ENCODE results near the gene NECAB3. TPM values are rescaled to one million over a fixed set of nuclear protein-coding genes. Genes with fewer than 3 reads are reported as not detected.

The NECAB3 gene
- total and polyA plus RNA-seq, 2 of the 4 experiments (the other 2 are of a cell fraction): 8.6 to 28.4 TPM

- Histone ChIP-seq H3K36me3 (ENCODE audit: control insufficient read depth, insufficient read depth, low read length) (peaks cover 37% of the 10 kb centered on the region), H3K4me3 (ENCODE audit: insufficient read depth, low read depth, low read length) (no peak overlapping the region), H3K23ac (ENCODE audit: low read depth, low read length) (no peak overlapping the region), H3K9me1 (ENCODE audit: insufficient read depth, low read length) (peaks cover 13% of the 10 kb centered on the region; the same call in 1 of the 2 replicates), H3K79me1 (ENCODE audit: low read depth in 1 of 2, low read length in 2 of 2) (no peaks in the 10 kb centered on the region; a peak in 1 of 4 replicates), H3K14ac (replicated peaks; ENCODE audit: low read depth, low read length) (no peak overlapping the region), H3K4ac (ENCODE audit: low read depth, low read length) (no peak overlapping the region), H4K91ac (ENCODE audit: insufficient read depth, low read depth, low read length) (no peak overlapping the region), H3K4me2 (ENCODE audit: low read depth, low read length) (no peak overlapping the region), H2BK5ac (ENCODE audit: low read depth, low read length, poor library complexity, severe bottlenecking) (no peak overlapping the region), H2BK15ac (ENCODE audit: low read depth, low read length) (no peak overlapping the region), H2AK5ac (ENCODE audit: low read depth, low read length) (no peak overlapping the region), H3K4me1 (ENCODE audit: control insufficient read depth, insufficient read depth, low read length) (0 out of 2 replicates have a peak, but pooled peaks cover 2% of the 10 kb centered on the region), H4K5ac (ENCODE audit: low read depth, low read length) (no peak overlapping the region), H3K18ac (ENCODE audit: low read depth, low read length) (no peak overlapping the region), H2BK20ac (ENCODE audit: low read depth, low read length) (no peak overlapping the region), H2BK120ac (ENCODE audit: low read depth, low read length) (no peak overlapping the region), H3K9me3 (ENCODE audit: control insufficient read depth, insufficient read depth, low read length) (no peaks in the 10 kb centered on the region), H4K20me1 (ENCODE audit: insufficient read depth, low read length) (peaks cover 9% of the 10 kb centered on the region; the same call in 1 of the 2 replicates), H3K9ac (ENCODE audit: low read depth, low read length) (no peak overlapping the region), H2AFZ (replicated peaks; ENCODE audit: low read length, poor library complexity) (no peak overlapping the region), H3K56ac (ENCODE audit: extremely low read depth, insufficient read depth, low read length) (no peak overlapping the region), H3K27ac (ENCODE audit: insufficient read depth, low read length) (no peak overlapping the region), H2AK9ac (replicated peaks; ENCODE audit: low read depth, low read length, poor library complexity) (no peak overlapping the region), H3K27me3 (ENCODE audit: control insufficient read depth, insufficient read depth, low read length) (no peaks in the 10 kb centered on the region), H4K8ac (ENCODE audit: low read depth in 2 of 2, low read length in 2 of 2) (no peak overlapping the region)
- WGBS, 2 experiments (ENCODE audit: extremely low coverage in 2 of 2, insufficient read length in 1 of 2): 95% methylated on average over 10 of the region's 28 CpGs; no CpG with 5 or more reads in 1 of the 2 experiments
- dilution Hi-C loops (cut with HindIII; ENCODE audit: low sequenced_read_pairs, unreplicated experiment) (no loop called here), intact Hi-C loops (cut with micrococcal nuclease) (no loop called here), in situ Hi-C loops (cut with MboI; ENCODE audit: low sequenced_read_pairs) (no loop called here)
- ChIA-PET POLR2A (ENCODE audit: unreplicated experiment) (no interaction called here), CTCF (no interaction called here)
- no peak for ATAC-seq (ENCODE audit: low read depth)
- BruUV-seq (replicated peaks): no TSS peak
- DNase-seq: no peak
- TF ChIP-seq MAFK (IDR thresholded peaks at IDR 0.05; ENCODE audit: low read depth, low read length) (no peak), SMC3 (IDR thresholded peaks at IDR 0.05; ENCODE audit: low read depth, low read length) (no peak), RFX5 (IDR thresholded peaks at IDR 0.05; ENCODE audit: low read depth, low read length) (no peak), POLR2A (IDR thresholded peaks at IDR 0.05; ENCODE audit: low read depth, low read length) (no peak), RCOR1 (IDR thresholded peaks at IDR 0.05; ENCODE audit: insufficient replicate concordance, low read length) (no peak), USF2 (IDR thresholded peaks at IDR 0.05; ENCODE audit: low read depth, low read length) (no peak), NFE2L2 (IDR thresholded peaks at IDR 0.05; ENCODE audit: low read depth, low read length) (no peak), RAD21 (IDR thresholded peaks at IDR 0.05; ENCODE audit: low read length) (no peak), CHD1 (IDR thresholded peaks at IDR 0.05; ENCODE audit: low read depth, low read length) (no peak), MXI1 (IDR thresholded peaks at IDR 0.05; ENCODE audit: borderline replicate concordance, low read depth, low read length) (no peak), CTCF (conservative IDR thresholded peaks at IDR 0.05; ENCODE audit: low read depth, low read length) (no peak), BHLHE40 (IDR thresholded peaks at IDR 0.05; ENCODE audit: low read depth, low read length) (no peak), MAZ (IDR thresholded peaks at IDR 0.05; ENCODE audit: borderline replicate concordance, low read depth, low read length) (no peak), CEBPB (IDR thresholded peaks at IDR 0.05; ENCODE audit: low read depth, low read length) (no peak), FOS (IDR thresholded peaks at IDR 0.05; ENCODE audit: low read depth, low read length) (no peak)
Observed at GRCh38 chr20:33644313-33645071, 29.7 kb downstream of the NECAB3 start.

Data from IMR-90 (cell line).